GM18508 (cell line): Measurements from ENCODE around the gene RNF212B.

Experiments used
- ATAC-seq: cut with Tn5 transposase; IDR thresholded peaks from one replicate; pipeline ENCODE4 v1.9.1; 2021; ENCODE audit warnings: moderate number of reproducible peaks; ENCODE audit not compliant: insufficient read depth, unreplicated experiment

The RNF212B gene

GRCh38 chr14:23286902-23287479, 49.3 kb downstream of the RNF212B start:
- ATAC-seq = no peak

- no peak for ATAC-seq
Measured at GRCh38 chr14:23294734-23295561, 57.2 kb downstream of the RNF212B start.

- no peak for ATAC-seq
Measured at GRCh38 chr14:23296012-23296777, 58.5 kb downstream of the RNF212B start.

- no peak for ATAC-seq
Measured at GRCh38 chr14:23297096-23297495, 59.4 kb downstream of the RNF212B start.

GRCh38 chr14:23297611-23298277, 60.0 kb downstream of the RNF212B start:
- ATAC-seq = no peak

GRCh38 chr14:23299211-23299957, 61.6 kb downstream of the RNF212B start:
- no peak for ATAC-seq

- no peak for ATAC-seq
Measured at GRCh38 chr14:23299986-23300686, 62.4 kb downstream of the RNF212B start.

GRCh38 chr14:23300687-23301223, 63.0 kb downstream of the RNF212B start:
- no peak for ATAC-seq

GRCh38 chr14:23301288-23301968, 63.7 kb downstream of the RNF212B start:
- ATAC-seq = peak; percentile 44

GRCh38 chr14:23301969-23302289, 64.2 kb downstream of the RNF212B start:
- ATAC-seq = no peak

- ATAC-seq = no peak
Measured at GRCh38 chr14:23302290-23303225, 64.8 kb downstream of the RNF212B start, which contains the start of gene PPP1R3E. Gene PPP1R3E (minus strand): TSS chr14:23302859. CDS start chr14:23302576, 283 bp downstream.

- ATAC-seq = no peak
Measured at GRCh38 chr14:23306412-23307145, 68.8 kb downstream of the RNF212B start, which contains the start of gene BCL2L2. Gene BCL2L2 (plus strand): TSS chr14:23306833. CDS start chr14:23307768, 935 bp downstream.

GRCh38 chr14:23307146-23307530, 69.4 kb downstream of the RNF212B start:
- no peak for ATAC-seq

- no peak for ATAC-seq
Measured at GRCh38 chr14:23307687-23308644, 70.2 kb downstream of the RNF212B start.

- ATAC-seq = no peak
Measured at GRCh38 chr14:23308721-23309445, 71.1 kb downstream of the RNF212B start.
